ENCODE measurements around the gene SLC16A11.
"Not testable (repeated sequence)": the region's sequence is repeated elsewhere in the genome, so short reads cannot be mapped to it uniquely, and the experiment has no call there.

Gene SLC16A11

GRCh38 chr17:6994118-6994598, 49.7 kb downstream of the SLC16A11 start:
- ATAC-seq, result no peak
- Mint-ChIP-seq H3K9me3 (no peaks in the 10 kb centered on the region), H3K36me3 (peaks cover 29% of the 10 kb centered on the region), H3K4me3 (no peak overlapping the region), H3K4me1 (peaks cover 13% of the 10 kb centered on the region), H3K27ac (no peak overlapping the region), H3K27me3 (no peaks in the 10 kb centered on the region)

GRCh38 chr17:6993613-6994056, 50.3 kb downstream of the SLC16A11 start:
- H3K36me3 Mint-ChIP-seq, result peaks cover 26% of the 10 kb centered on the region
- not testable (repeated sequence) for H3K9me3 Mint-ChIP-seq, ATAC-seq, H3K27ac Mint-ChIP-seq, H3K27me3 Mint-ChIP-seq, H3K4me3 Mint-ChIP-seq
- H3K4me1 Mint-ChIP-seq, result peaks cover 13% of the 10 kb centered on the region
